Glutamatergic neuron (in vitro differentiated cells): ENCODE data around the gene SEMG2. TPM values are rescaled to one million over a fixed set of nuclear protein-coding genes. Genes with fewer than 3 reads are reported as not detected.

Experiments
- DNase-seq: peaks from one replicate; pipeline ENCODE4 v3.0.0; 2022
- H3K27ac Mint-ChIP-seq: one replicate; pipeline ENCODE4 v1.8.0; 2020; ENCODE audit warnings: mild to moderate bottlenecking, mixed read lengths, inconsistent platforms; ENCODE audit not compliant: unreplicated experiment
- H3K27me3 Mint-ChIP-seq: one replicate; pipeline ENCODE4 v1.8.0; 2020; ENCODE audit warnings: mild to moderate bottlenecking, moderate library complexity, mixed read lengths, inconsistent platforms; ENCODE audit not compliant: unreplicated experiment
- H3K36me3 Mint-ChIP-seq: one replicate; pipeline ENCODE4 v1.8.0; 2020; ENCODE audit warnings: mild to moderate bottlenecking, mixed read lengths, inconsistent platforms; ENCODE audit not compliant: unreplicated experiment
- H3K4me1 Mint-ChIP-seq: one replicate; pipeline ENCODE4 v1.8.0; 2020; ENCODE audit warnings: mild to moderate bottlenecking, low read depth, mixed read lengths, inconsistent platforms; ENCODE audit not compliant: unreplicated experiment
- H3K4me3 Mint-ChIP-seq: one replicate; pipeline ENCODE4 v1.8.0; 2020; ENCODE audit warnings: mild to moderate bottlenecking, mixed read lengths, inconsistent platforms; ENCODE audit not compliant: unreplicated experiment
- H3K9me3 Mint-ChIP-seq: one replicate; pipeline ENCODE4 v1.8.0; 2020; ENCODE audit warnings: mild to moderate bottlenecking, moderate library complexity, mixed read lengths, inconsistent platforms; ENCODE audit not compliant: unreplicated experiment
- total RNA-seq: library from RNA; stranded (reverse); fragmentation: NEBNext Ultra II Directional; extraction: Animal tissue kit (Norgen Biotek cat#: 25700); gene quantifications from one replicate; pipeline ENCODE4 v1.2.1, GENCODE V29; 2021; ENCODE audit not compliant: unreplicated experiment
- TF ChIP-seq, protein P1 (sequence below): fragments of 200-600 bp; sonication (generic); IDR thresholded peaks from one replicate; pipeline ENCODE4 v1.5.0; 2021; ENCODE audit not compliant: partially characterized antibody, unreplicated experiment

Gene SEMG2
- total RNA-seq, 1 donor from 2014 or later, result not detected

DNA sequence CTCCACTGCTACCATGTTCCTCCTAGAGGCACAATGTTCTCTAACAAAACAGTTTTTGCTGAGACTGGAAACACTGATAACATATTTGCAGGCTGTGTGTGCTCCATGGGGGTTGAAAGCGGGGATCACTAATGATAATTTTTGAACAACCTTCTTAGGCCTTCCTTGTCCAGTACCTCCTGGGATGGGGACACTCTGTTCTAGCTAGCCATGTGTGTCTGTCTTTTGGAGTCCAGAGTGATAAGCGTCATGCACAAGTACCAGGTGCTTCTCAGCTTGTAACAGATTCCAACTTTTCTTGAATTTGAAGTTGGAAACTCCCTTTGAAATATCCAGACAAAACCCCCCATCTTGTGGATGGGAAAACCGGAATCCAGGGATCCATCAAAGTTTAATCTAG is 31.3 kb upstream of the SEMG2 start:
- Mint-ChIP-seq H3K27ac (no peak overlapping the region), H3K9me3 (no peaks in the 10 kb centered on the region), H3K4me1 (no peaks in the 10 kb centered on the region), H3K27me3 (no peaks in the 10 kb centered on the region), H3K4me3 (no peak overlapping the region), H3K36me3 (no peaks in the 10 kb centered on the region)
- TF ChIP-seq, protein P1, sequence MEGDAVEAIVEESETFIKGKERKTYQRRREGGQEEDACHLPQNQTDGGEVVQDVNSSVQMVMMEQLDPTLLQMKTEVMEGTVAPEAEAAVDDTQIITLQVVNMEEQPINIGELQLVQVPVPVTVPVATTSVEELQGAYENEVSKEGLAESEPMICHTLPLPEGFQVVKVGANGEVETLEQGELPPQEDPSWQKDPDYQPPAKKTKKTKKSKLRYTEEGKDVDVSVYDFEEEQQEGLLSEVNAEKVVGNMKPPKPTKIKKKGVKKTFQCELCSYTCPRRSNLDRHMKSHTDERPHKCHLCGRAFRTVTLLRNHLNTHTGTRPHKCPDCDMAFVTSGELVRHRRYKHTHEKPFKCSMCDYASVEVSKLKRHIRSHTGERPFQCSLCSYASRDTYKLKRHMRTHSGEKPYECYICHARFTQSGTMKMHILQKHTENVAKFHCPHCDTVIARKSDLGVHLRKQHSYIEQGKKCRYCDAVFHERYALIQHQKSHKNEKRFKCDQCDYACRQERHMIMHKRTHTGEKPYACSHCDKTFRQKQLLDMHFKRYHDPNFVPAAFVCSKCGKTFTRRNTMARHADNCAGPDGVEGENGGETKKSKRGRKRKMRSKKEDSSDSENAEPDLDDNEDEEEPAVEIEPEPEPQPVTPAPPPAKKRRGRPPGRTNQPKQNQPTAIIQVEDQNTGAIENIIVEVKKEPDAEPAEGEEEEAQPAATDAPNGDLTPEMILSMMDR, result no peak
- no peak for DNase-seq

DNA sequence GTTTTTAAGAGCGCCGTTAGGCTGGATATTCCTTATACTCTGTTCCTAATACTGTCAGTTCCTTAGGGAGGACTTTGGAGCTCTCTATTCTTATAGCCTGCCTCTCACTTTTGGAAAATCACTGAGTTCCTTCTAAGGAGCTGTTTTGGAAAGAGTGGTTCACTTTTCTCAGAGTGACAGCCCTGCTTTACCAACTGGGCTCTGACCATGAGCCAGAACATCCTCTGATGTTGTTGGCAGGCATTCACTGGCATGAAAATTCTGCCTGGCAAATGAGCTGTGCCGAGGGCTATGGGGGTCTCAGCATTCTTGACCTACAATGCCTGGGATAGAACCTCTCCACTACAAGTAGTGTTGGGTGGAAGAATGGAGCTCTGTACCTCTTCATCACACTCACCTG is 29.2 kb upstream of the SEMG2 start:
- TF ChIP-seq, protein P1, result no peak
- no peak for DNase-seq
- H3K36me3 Mint-ChIP-seq, result no peaks in the 10 kb centered on the region

DNA sequence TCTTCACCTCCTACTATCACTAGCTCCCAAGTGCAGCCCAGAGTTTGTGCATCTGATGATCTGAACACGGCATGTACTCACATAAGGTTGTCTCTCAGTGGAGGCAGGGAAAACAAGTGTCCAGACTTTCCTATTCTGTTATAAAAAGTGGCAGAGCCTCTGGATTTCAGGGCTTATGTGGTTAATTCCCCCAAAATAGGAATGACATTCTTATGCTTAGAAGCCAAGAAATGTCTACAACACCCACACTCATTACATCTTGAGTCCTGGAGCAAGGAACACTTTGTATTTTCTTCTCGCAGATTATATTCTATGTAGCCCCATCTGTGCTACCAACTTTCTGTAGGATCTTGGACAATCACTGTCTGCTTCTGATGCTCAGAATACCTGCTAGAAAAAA is 27.8 kb upstream of the SEMG2 start:
- no peak for DNase-seq
- TF ChIP-seq, protein P1, result no peak
- no peaks in the 10 kb centered on the region for H3K4me1 Mint-ChIP-seq
- H3K9me3 Mint-ChIP-seq, result no peaks in the 10 kb centered on the region
- no peak overlapping the region for H3K27ac Mint-ChIP-seq
- no peak overlapping the region for H3K4me3 Mint-ChIP-seq
- no peaks in the 10 kb centered on the region for H3K36me3 Mint-ChIP-seq
- no peaks in the 10 kb centered on the region for H3K27me3 Mint-ChIP-seq

More for the DNA sequence above, 29.2 kb upstream of the SEMG2 start:
- no peak overlapping the region for H3K4me3 Mint-ChIP-seq
- H3K27ac Mint-ChIP-seq, result no peak overlapping the region
- H3K27me3 Mint-ChIP-seq, result no peaks in the 10 kb centered on the region
- no peaks in the 10 kb centered on the region for H3K9me3 Mint-ChIP-seq
- no peaks in the 10 kb centered on the region for H3K4me1 Mint-ChIP-seq

DNA sequence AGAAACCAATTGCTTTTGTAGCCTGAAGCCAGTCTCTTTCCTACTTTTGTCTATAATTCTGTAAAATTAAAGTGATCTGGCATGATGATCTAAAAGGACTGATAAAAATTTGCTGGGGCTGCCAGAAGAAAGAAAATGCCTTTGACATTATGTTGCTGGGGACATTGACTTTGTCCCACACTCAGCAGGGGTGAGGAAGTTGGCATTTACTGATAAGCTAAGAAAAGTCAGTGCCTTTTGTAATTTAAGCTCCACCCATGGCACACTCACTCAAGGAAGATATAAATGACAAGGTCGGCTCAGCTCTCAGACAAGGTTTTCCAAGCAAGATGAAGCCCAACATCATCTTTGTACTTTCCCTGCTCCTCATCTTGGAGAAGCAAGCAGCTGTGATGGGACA is 14.4 kb upstream of the SEMG2 start, which contains the start of gene SEMG1:
Gene SEMG1 (plus strand): TSS at position 309 of the 400 bp plus-strand sequence. CDS start 21 bp downstream, at position 330.
- H3K27ac Mint-ChIP-seq, result no peak within 1 kb of the TSS
- no peak for DNase-seq
- TF ChIP-seq, protein P1, result no peak
- H3K9me3 Mint-ChIP-seq, result no peaks in the 10 kb centered on the region
- no peak within 1 kb of the TSS for H3K4me3 Mint-ChIP-seq
- H3K36me3 Mint-ChIP-seq, result no peaks in the 10 kb centered on the region
- H3K4me1 Mint-ChIP-seq, result no peaks in the 10 kb centered on the region
- no peaks in the 10 kb centered on the region for H3K27me3 Mint-ChIP-seq

DNA sequence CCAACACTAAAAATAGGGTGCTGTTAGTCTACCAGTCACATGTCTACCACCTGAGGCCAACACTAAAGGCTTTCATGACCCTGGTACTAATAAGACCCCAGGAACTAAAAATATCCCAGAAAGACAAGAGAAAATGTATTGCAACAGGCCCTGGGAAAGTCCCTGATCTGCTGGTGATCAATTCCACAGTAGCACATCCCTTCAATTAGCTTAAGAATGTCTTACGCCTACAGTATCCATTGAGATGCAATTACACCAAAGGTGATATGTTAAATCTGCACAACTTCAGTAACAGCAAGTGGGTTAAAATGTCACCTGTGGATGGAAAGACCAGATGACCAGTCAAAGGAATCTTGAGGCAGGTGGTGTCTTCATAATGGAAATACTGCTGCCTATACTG is 11.2 kb upstream of the SEMG2 start:
- Mint-ChIP-seq H3K9me3 (no peaks in the 10 kb centered on the region), H3K27me3 (no peaks in the 10 kb centered on the region), H3K4me1 (peaks cover 4% of the 10 kb centered on the region), H3K36me3 (no peaks in the 10 kb centered on the region), H3K27ac (no peak overlapping the region), H3K4me3 (no peak overlapping the region)
- DNase-seq, result no peak
- TF ChIP-seq, protein P1, result no peak
